HG03378 (cell line): Measurements from ENCODE around the gene FHL2.
"Not testable (repeated sequence)": the region's sequence is repeated elsewhere in the genome, so short reads cannot be mapped to it uniquely, and the experiment has no call there.

Experiments used
- ATAC-seq: cut with Tn5 transposase; IDR thresholded peaks from one replicate; pipeline ENCODE4 v1.9.1; 2021; ENCODE audit warnings: mild to moderate bottlenecking, moderate library complexity; ENCODE audit not compliant: unreplicated experiment

FHL2 gene

GRCh38 chr2:105344704-105345345, 54.0 kb downstream of the FHL2 start:
- no peak for ATAC-seq

GRCh38 chr2:105339414-105339813, 59.4 kb downstream of the FHL2 start:
- ATAC-seq, result no peak

GRCh38 chr2:105338020-105338385, 60.8 kb downstream of the FHL2 start:
- peak; percentile 12 for ATAC-seq

GRCh38 chr2:105337122-105338019, 61.5 kb downstream of the FHL2 start, which contains the start of gene C2orf49:
Gene C2orf49 (plus strand): TSS chr2:105337540. CDS start chr2:105337588, 48 bp downstream.
- peak; percentile 85 for ATAC-seq

GRCh38 chr2:105336786-105337121, 62.1 kb downstream of the FHL2 start:
- no peak for ATAC-seq

GRCh38 chr2:105335469-105335868, 63.4 kb downstream of the FHL2 start:
- no peak for ATAC-seq

GRCh38 chr2:105334211-105334610, 64.6 kb downstream of the FHL2 start:
- ATAC-seq, result no peak

- no peak for ATAC-seq
Observed at GRCh38 chr2:105330681-105331375, 68.0 kb downstream of the FHL2 start.

- peak; percentile 38 for ATAC-seq
Observed at GRCh38 chr2:105329561-105330495, 69.0 kb downstream of the FHL2 start, which contains the start of gene TGFBRAP1. Gene TGFBRAP1 (minus strand): TSS chr2:105329735. CDS start chr2:105308301, 21,434 bp downstream.

- ATAC-seq, result peak; percentile 11
Observed at GRCh38 chr2:105329197-105329554, 69.7 kb downstream of the FHL2 start.

GRCh38 chr2:105328281-105329196, 70.3 kb downstream of the FHL2 start:
- peak; percentile 41 for ATAC-seq

- ATAC-seq, result no peak
Observed at GRCh38 chr2:105327690-105328089, 71.2 kb downstream of the FHL2 start.

GRCh38 chr2:105327271-105327670, 71.6 kb downstream of the FHL2 start:
- not testable (repeated sequence) for ATAC-seq

- no peak for ATAC-seq
Observed at GRCh38 chr2:105325389-105325963, 73.4 kb downstream of the FHL2 start.

GRCh38 chr2:105324732-105325131, 74.1 kb downstream of the FHL2 start:
- no peak for ATAC-seq

- ATAC-seq, result no peak
Observed at GRCh38 chr2:105324101-105324500, 74.8 kb downstream of the FHL2 start.

- no peak for ATAC-seq
Observed at GRCh38 chr2:105323111-105323510, 75.7 kb downstream of the FHL2 start.

- ATAC-seq, result no peak
Observed at GRCh38 chr2:105321875-105322646, 76.8 kb downstream of the FHL2 start.
